ENCODE measurements around the gene SCN8A.
"Not testable (repeated sequence)": the region's sequence is repeated elsewhere in the genome, so short reads cannot be mapped to it uniquely, and the experiment has no call there.

SCN8A gene

GRCh38 chr12:51642286-51642685 is 51.3 kb downstream of the SCN8A start:
- H3K27me3 ChIP-seq (ENCODE audit: insufficient read depth, low read length) = no peaks in the 10 kb centered on the region
- H3K4me1 ChIP-seq (ENCODE audit: control insufficient read depth, insufficient read depth, low read length, unreplicated experiment) = no peaks in the 10 kb centered on the region
- no peaks in the 10 kb centered on the region for H3K36me3 ChIP-seq (ENCODE audit: insufficient read depth, low read length)
- H3K27ac ChIP-seq (ENCODE audit: low read depth, low read length) = no peak overlapping the region
- no peak overlapping the region for H3K4me3 ChIP-seq (ENCODE audit: low read depth, low read length)
- no peaks in the 10 kb centered on the region for H3K79me2 ChIP-seq (ENCODE audit: control insufficient read depth, insufficient read depth, low read length, unreplicated experiment)
- no peak overlapping the region for H2AFZ ChIP-seq (ENCODE audit: low read length, unreplicated experiment)

DNA sequence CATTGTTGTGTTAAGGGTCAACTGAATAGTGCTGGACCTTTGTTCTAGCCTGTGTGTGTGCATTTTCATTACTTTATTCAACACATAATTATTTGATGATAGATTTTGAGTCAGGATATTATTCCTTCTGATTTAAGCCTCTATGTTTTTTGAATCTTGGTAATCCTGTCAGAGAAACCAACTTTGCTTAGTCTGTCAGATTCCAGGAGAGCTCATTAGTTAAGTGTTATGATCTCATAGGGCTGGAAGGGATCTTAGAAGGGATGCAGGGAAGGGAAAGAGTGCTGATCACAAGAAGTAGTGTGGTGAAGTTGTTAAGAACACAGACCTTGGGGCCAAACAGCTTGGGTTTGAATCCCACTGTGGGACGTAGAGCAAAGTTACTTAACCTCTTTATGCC is 52.9 kb downstream of the SCN8A start:
- Histone ChIP-seq H3K36me3 (ENCODE audit: insufficient read depth, low read length) (no peaks in the 10 kb centered on the region), H3K4me3 (ENCODE audit: low read depth, low read length) (no peak overlapping the region), H3K79me2 (ENCODE audit: control insufficient read depth, insufficient read depth, low read length, unreplicated experiment) (no peaks in the 10 kb centered on the region), H3K27ac (ENCODE audit: low read depth, low read length) (no peak overlapping the region), H3K4me1 (ENCODE audit: control insufficient read depth, insufficient read depth, low read length, unreplicated experiment) (no peaks in the 10 kb centered on the region), H3K27me3 (ENCODE audit: insufficient read depth, low read length) (no peaks in the 10 kb centered on the region), H2AFZ (ENCODE audit: low read length, unreplicated experiment) (no peak overlapping the region)

DNA sequence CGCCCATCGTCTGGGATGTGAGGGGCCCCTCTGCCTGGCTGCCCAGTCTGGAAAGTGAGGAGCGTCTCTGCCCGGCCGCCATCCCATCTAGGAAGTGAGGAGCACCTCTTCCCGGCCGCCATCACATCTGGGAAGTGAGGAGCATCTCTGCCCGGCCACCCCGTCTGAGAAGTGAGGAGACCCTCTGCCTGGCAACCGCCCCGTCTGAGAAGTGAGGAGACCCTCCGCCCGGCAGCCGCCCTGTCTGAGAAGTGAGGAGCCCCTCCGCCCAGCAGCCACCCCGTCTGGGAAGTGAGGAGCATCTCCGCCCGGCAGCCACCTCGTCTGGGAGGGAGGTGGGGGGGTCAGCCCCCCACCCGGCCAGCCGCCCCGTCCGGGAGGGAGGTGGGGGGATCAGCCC is 53.7 kb downstream of the SCN8A start:
- H3K27ac ChIP-seq (ENCODE audit: low read depth, low read length); H2AFZ ChIP-seq (ENCODE audit: low read length, unreplicated experiment); H3K27me3 ChIP-seq (ENCODE audit: insufficient read depth, low read length); H3K4me3 ChIP-seq (ENCODE audit: low read depth, low read length); H3K79me2 ChIP-seq (ENCODE audit: control insufficient read depth, insufficient read depth, low read length, unreplicated experiment); H3K4me1 ChIP-seq (ENCODE audit: control insufficient read depth, insufficient read depth, low read length, unreplicated experiment); H3K36me3 ChIP-seq (ENCODE audit: insufficient read depth, low read length): not testable (repeated sequence)

DNA sequence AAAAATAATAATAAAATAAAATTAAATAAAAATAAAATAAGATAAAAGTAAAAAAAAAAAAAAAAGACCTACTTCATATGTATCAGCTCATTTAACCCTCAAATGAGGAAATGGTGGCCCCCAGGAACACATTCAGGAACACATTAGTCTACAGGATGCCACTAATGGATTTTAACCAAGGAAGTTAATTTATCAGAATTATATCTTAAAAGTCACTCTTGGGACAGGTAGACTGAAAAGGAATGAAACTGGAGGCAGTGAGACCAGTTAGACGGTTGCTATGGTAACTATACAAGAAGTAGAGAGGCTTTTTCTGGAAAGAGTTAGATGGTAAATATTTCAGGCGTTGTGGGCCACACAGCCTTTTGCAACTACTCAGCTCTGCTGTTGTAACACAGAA is 54.9 kb downstream of the SCN8A start:
- no peaks in the 10 kb centered on the region for H3K36me3 ChIP-seq (ENCODE audit: insufficient read depth, low read length)
- H3K4me3 ChIP-seq (ENCODE audit: low read depth, low read length) = no peak overlapping the region
- no peaks in the 10 kb centered on the region for H3K79me2 ChIP-seq (ENCODE audit: control insufficient read depth, insufficient read depth, low read length, unreplicated experiment)
- no peaks in the 10 kb centered on the region for H3K27me3 ChIP-seq (ENCODE audit: insufficient read depth, low read length)
- H2AFZ ChIP-seq (ENCODE audit: low read length, unreplicated experiment) = no peak overlapping the region
- H3K4me1 ChIP-seq (ENCODE audit: control insufficient read depth, insufficient read depth, low read length, unreplicated experiment) = no peaks in the 10 kb centered on the region
- H3K27ac ChIP-seq (ENCODE audit: low read depth, low read length) = no peak overlapping the region

GRCh38 chr12:51647647-51648046 is 56.6 kb downstream of the SCN8A start:
- H3K79me2 ChIP-seq (ENCODE audit: control insufficient read depth, insufficient read depth, low read length, unreplicated experiment) = no peaks in the 10 kb centered on the region
- H3K4me3 ChIP-seq (ENCODE audit: low read depth, low read length) = no peak overlapping the region
- H3K4me1 ChIP-seq (ENCODE audit: control insufficient read depth, insufficient read depth, low read length, unreplicated experiment) = no peaks in the 10 kb centered on the region
- no peaks in the 10 kb centered on the region for H3K36me3 ChIP-seq (ENCODE audit: insufficient read depth, low read length)
- H3K27me3 ChIP-seq (ENCODE audit: insufficient read depth, low read length) = no peaks in the 10 kb centered on the region
- no peak overlapping the region for H2AFZ ChIP-seq (ENCODE audit: low read length, unreplicated experiment)
- H3K27ac ChIP-seq (ENCODE audit: low read depth, low read length) = no peak overlapping the region

DNA sequence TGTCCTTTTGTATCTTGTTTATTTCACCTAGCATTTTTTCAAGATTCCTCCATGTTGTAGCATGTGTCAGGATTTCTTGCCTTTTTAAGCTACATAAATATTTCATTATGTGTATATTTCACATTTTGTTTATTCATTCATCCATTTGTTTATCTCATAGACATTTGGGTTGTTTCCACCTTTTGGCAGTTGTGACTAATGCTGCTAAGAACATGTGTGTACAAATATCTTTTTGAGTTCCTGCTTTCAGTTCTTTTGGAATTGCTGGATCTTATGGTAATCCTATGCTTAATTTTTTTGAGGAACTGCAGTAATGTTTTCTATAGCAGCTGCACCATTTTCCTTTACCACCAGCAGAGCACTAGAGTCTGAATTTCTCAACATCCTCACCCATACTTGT is 62.4 kb downstream of the SCN8A start:
- no peaks in the 10 kb centered on the region for H3K79me2 ChIP-seq (ENCODE audit: control insufficient read depth, insufficient read depth, low read length, unreplicated experiment)
- no peaks in the 10 kb centered on the region for H3K36me3 ChIP-seq (ENCODE audit: insufficient read depth, low read length)
- H2AFZ ChIP-seq (ENCODE audit: low read length, unreplicated experiment) = no peak overlapping the region
- no peak overlapping the region for H3K27ac ChIP-seq (ENCODE audit: low read depth, low read length)
- no peaks in the 10 kb centered on the region for H3K4me1 ChIP-seq (ENCODE audit: control insufficient read depth, insufficient read depth, low read length, unreplicated experiment)
- no peak overlapping the region for H3K4me3 ChIP-seq (ENCODE audit: low read depth, low read length)
- H3K27me3 ChIP-seq (ENCODE audit: insufficient read depth, low read length) = no peaks in the 10 kb centered on the region

GRCh38 chr12:51661199-51661598 is 70.2 kb downstream of the SCN8A start:
- Histone ChIP-seq H3K79me2 (ENCODE audit: control insufficient read depth, insufficient read depth, low read length, unreplicated experiment) (no peaks in the 10 kb centered on the region), H2AFZ (ENCODE audit: low read length, unreplicated experiment) (no peak overlapping the region), H3K27ac (ENCODE audit: low read depth, low read length) (no peak overlapping the region), H3K4me1 (ENCODE audit: control insufficient read depth, insufficient read depth, low read length, unreplicated experiment) (no peaks in the 10 kb centered on the region), H3K4me3 (ENCODE audit: low read depth, low read length) (no peak overlapping the region), H3K36me3 (ENCODE audit: insufficient read depth, low read length) (no peaks in the 10 kb centered on the region), H3K27me3 (ENCODE audit: insufficient read depth, low read length) (no peaks in the 10 kb centered on the region)

GRCh38 chr12:51661836-51662235 is 70.8 kb downstream of the SCN8A start:
- Histone ChIP-seq H2AFZ (ENCODE audit: low read length, unreplicated experiment) (no peak overlapping the region), H3K27me3 (ENCODE audit: insufficient read depth, low read length) (no peaks in the 10 kb centered on the region), H3K4me3 (ENCODE audit: low read depth, low read length) (no peak overlapping the region), H3K27ac (ENCODE audit: low read depth, low read length) (no peak overlapping the region), H3K4me1 (ENCODE audit: control insufficient read depth, insufficient read depth, low read length, unreplicated experiment) (no peaks in the 10 kb centered on the region), H3K36me3 (ENCODE audit: insufficient read depth, low read length) (no peaks in the 10 kb centered on the region), H3K79me2 (ENCODE audit: control insufficient read depth, insufficient read depth, low read length, unreplicated experiment) (no peaks in the 10 kb centered on the region)

DNA sequence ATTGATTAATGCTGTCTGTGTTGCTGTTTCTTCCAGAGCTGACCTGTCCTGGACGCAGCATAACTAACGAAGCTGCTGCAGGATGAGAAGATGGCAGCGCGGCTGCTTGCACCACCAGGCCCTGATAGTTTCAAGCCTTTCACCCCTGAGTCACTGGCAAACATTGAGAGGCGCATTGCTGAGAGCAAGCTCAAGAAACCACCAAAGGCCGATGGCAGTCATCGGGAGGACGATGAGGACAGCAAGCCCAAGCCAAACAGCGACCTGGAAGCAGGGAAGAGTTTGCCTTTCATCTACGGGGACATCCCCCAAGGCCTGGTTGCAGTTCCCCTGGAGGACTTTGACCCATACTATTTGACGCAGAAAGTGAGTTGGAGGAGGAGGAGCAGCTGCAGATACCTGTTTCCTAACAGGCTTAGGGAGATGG is 71.7 kb downstream of the SCN8A start:
- no peak overlapping the region for H3K27ac ChIP-seq (ENCODE audit: low read depth, low read length)
- H2AFZ ChIP-seq (ENCODE audit: low read length, unreplicated experiment) = no peak overlapping the region
- no peaks in the 10 kb centered on the region for H3K79me2 ChIP-seq (ENCODE audit: control insufficient read depth, insufficient read depth, low read length, unreplicated experiment)
- H3K27me3 ChIP-seq (ENCODE audit: insufficient read depth, low read length) = no peaks in the 10 kb centered on the region
- H3K36me3 ChIP-seq (ENCODE audit: insufficient read depth, low read length) = no peaks in the 10 kb centered on the region
- H3K4me1 ChIP-seq (ENCODE audit: control insufficient read depth, insufficient read depth, low read length, unreplicated experiment) = no peaks in the 10 kb centered on the region
- no peak overlapping the region for H3K4me3 ChIP-seq (ENCODE audit: low read depth, low read length)

- Histone ChIP-seq H3K27me3 (ENCODE audit: insufficient read depth, low read length) (no peaks in the 10 kb centered on the region), H3K4me3 (ENCODE audit: low read depth, low read length) (no peak overlapping the region), H3K79me2 (ENCODE audit: control insufficient read depth, insufficient read depth, low read length, unreplicated experiment) (no peaks in the 10 kb centered on the region), H2AFZ (ENCODE audit: low read length, unreplicated experiment) (no peak overlapping the region), H3K4me1 (ENCODE audit: control insufficient read depth, insufficient read depth, low read length, unreplicated experiment) (no peaks in the 10 kb centered on the region), H3K27ac (ENCODE audit: low read depth, low read length) (no peak overlapping the region), H3K36me3 (ENCODE audit: insufficient read depth, low read length) (no peaks in the 10 kb centered on the region)
Measured at GRCh38 chr12:51663390-51663789, 72.4 kb downstream of the SCN8A start.

- no peaks in the 10 kb centered on the region for H3K36me3 ChIP-seq (ENCODE audit: insufficient read depth, low read length)
- no peak overlapping the region for H3K27ac ChIP-seq (ENCODE audit: low read depth, low read length)
- no peak overlapping the region for H3K4me3 ChIP-seq (ENCODE audit: low read depth, low read length)
- no peaks in the 10 kb centered on the region for H3K4me1 ChIP-seq (ENCODE audit: control insufficient read depth, insufficient read depth, low read length, unreplicated experiment)
- H3K27me3 ChIP-seq (ENCODE audit: insufficient read depth, low read length) = no peaks in the 10 kb centered on the region
- H2AFZ ChIP-seq (ENCODE audit: low read length, unreplicated experiment) = no peak overlapping the region
- H3K79me2 ChIP-seq (ENCODE audit: control insufficient read depth, insufficient read depth, low read length, unreplicated experiment) = no peaks in the 10 kb centered on the region
Measured at GRCh38 chr12:51666696-51667095, 75.7 kb downstream of the SCN8A start.

DNA sequence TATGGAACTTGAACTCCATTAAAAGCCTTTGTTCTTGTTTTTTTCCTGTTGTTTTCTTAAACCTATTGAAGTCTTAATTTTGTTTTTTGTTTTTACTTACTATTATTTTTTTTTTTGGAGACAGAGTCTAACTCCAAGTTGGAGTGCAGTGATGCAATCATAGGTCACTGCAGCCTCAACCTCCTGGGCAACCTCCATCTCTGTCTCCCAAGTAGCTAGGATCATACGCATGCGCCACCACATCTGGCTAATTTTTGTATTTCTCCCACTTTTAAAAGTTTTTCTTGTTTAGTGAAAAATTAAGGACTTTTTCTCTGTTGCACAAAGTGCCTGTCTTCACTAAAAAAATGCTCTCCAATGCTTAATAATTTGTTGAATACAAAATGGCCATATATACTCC is 76.2 kb downstream of the SCN8A start:
- no peaks in the 10 kb centered on the region for H3K79me2 ChIP-seq (ENCODE audit: control insufficient read depth, insufficient read depth, low read length, unreplicated experiment)
- no peak overlapping the region for H3K27ac ChIP-seq (ENCODE audit: low read depth, low read length)
- no peaks in the 10 kb centered on the region for H3K36me3 ChIP-seq (ENCODE audit: insufficient read depth, low read length)
- H3K4me3 ChIP-seq (ENCODE audit: low read depth, low read length) = no peak overlapping the region
- no peak overlapping the region for H2AFZ ChIP-seq (ENCODE audit: low read length, unreplicated experiment)
- H3K4me1 ChIP-seq (ENCODE audit: control insufficient read depth, insufficient read depth, low read length, unreplicated experiment) = peaks cover 5% of the 10 kb centered on the region
- H3K27me3 ChIP-seq (ENCODE audit: insufficient read depth, low read length) = no peaks in the 10 kb centered on the region

Measured in ACC112 (cell line).